ENCODE results near the gene BFAR. TPM values are rescaled to one million over a fixed set of nuclear protein-coding genes. Genes with fewer than 3 reads are reported as not detected.
A peak's percentile ranks its signal among the peaks of the same experiment; 100 is the strongest.

Gene BFAR
- total and polyA plus RNA-seq, 9 of the 15 experiments (the other 6 are each of a cell fraction or from before 2014, with no cell fraction given) = 45.0 to 82.6 (median 60.4) TPM

DNA sequence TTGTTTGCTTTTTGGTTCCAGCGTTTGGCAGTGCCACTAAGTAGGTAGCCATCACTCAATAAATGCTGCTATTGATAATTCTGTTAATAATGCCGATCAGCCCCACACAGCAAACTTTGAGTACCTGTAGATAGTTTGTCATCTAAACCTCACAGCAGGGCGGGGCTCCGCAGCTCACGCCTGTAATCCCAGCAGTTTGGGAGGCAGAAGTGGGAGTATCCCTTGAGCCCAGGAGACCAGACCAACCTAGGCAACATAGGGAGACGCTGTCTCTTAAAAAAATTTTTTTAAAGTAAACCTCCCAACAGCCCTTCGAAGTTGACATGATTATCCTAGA is 1.6 kb downstream of the BFAR start:
- WGBS (ENCODE audit: insufficient coverage, low coverage, missing lambda C conversion rate) = 32% methylated on average over 6 of the region's 7 CpGs
- in situ Hi-C loops (cut with MboI) (loop anchor here (25.0 kb wide), 1 partner anchor 1878 kb away; no protein-coding TSS in a partner anchor), intact Hi-C loops (cut with micrococcal nuclease) (no loop called here)
- BruUV-seq (replicated peaks) = no TSS peak
- H3K9ac ChIP-seq (ENCODE audit: insufficient read depth in 1 of 2, low read depth in 2 of 2, low read length in 2 of 2) = peak overlapping the region in 1 of 2 experiments; percentile 93; a peak in 2 of 4 replicates
- CTCF ChIA-PET (ENCODE audit: low intra/inter-chr PET ratio) = interaction anchor here (0.6 kb wide), 1 partner anchor 145 kb away, joined by 3 read pairs; no protein-coding TSS in a partner anchor
- DNase-seq (ENCODE audit: extremely low read depth in 1 of 4, low spot score in 3 of 4) = no peak
- FAIRE-seq = no peak
- POLR2A ChIA-PET = interaction anchor here (0.6 to 1.1 kb wide), 6 partner anchors 8 to 157 kb away, joined by 3 to 7 read pairs (median 4); no protein-coding TSS in a partner anchor
- peaks cover 39% of the 10 kb centered on the region for H3K36me3 ChIP-seq (ENCODE audit: control insufficient read depth, insufficient read depth, low read length)
- H3K27ac ChIP-seq (ENCODE audit: extremely low read depth, low read depth, low read length) = peak overlapping the region; percentile 2; the same call in 1 of the 3 replicates
- no peak overlapping the region for H2AFZ ChIP-seq (ENCODE audit: low read depth, low read length)
- H3K4me3 ChIP-seq = peak overlapping the region; percentile 87
- H3K4me2 ChIP-seq (ENCODE audit: insufficient read depth, low read length) = peak overlapping the region; percentile 88
- peaks cover 83% of the 10 kb centered on the region for H3K79me2 ChIP-seq (ENCODE audit: control insufficient read depth, insufficient read depth, low read length)
- TF ChIP-seq, protein P1, sequence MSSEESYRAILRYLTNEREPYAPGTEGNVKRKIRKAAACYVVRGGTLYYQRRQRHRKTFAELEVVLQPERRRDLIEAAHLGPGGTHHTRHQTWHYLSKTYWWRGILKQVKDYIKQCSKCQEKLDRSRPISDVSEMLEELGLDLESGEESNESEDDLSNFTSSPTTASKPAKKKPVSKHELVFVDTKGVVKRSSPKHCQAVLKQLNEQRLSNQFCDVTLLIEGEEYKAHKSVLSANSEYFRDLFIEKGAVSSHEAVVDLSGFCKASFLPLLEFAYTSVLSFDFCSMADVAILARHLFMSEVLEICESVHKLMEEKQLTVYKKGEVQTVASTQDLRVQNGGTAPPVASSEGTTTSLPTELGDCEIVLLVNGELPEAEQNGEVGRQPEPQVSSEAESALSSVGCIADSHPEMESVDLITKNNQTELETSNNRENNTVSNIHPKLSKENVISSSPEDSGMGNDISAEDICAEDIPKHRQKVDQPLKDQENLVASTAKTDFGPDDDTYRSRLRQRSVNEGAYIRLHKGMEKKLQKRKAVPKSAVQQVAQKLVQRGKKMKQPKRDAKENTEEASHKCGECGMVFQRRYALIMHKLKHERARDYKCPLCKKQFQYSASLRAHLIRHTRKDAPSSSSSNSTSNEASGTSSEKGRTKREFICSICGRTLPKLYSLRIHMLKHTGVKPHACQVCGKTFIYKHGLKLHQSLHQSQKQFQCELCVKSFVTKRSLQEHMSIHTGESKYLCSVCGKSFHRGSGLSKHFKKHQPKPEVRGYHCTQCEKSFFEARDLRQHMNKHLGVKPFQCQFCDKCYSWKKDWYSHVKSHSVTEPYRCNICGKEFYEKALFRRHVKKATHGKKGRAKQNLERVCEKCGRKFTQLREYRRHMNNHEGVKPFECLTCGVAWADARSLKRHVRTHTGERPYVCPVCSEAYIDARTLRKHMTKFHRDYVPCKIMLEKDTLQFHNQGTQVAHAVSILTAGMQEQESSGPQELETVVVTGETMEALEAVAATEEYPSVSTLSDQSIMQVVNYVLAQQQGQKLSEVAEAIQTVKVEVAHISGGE (CRISPR knock-in tag; IDR thresholded peaks at IDR 0.05) = 0 out of 6 replicates have a peak, but pooled peaks of 1 of the 3 experiments have one; percentile 19
- TF ChIP-seq, protein P2, sequence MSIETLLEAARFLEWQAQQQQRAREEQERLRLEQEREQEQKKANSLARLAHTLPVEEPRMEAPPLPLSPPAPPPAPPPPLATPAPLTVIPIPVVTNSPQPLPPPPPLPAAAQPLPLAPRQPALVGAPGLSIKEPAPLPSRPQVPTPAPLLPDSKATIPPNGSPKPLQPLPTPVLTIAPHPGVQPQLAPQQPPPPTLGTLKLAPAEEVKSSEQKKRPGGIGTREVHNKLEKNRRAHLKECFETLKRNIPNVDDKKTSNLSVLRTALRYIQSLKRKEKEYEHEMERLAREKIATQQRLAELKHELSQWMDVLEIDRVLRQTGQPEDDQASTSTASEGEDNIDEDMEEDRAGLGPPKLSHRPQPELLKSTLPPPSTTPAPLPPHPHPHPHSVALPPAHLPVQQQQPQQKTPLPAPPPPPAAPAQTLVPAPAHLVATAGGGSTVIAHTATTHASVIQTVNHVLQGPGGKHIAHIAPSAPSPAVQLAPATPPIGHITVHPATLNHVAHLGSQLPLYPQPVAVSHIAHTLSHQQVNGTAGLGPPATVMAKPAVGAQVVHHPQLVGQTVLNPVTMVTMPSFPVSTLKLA (conservative IDR thresholded peaks at IDR 0.05) = peak; percentile 12 to 46; a peak in 2 of 4 replicates
- no peak for TF ChIP-seq NR1H2 (CRISPR knock-in tag; IDR thresholded peaks at IDR 0.05)
- TF ChIP-seq HDAC2 (IDR thresholded peaks at IDR 0.05) = 0 out of 2 replicates have a peak, but pooled peaks have one; percentile 3
- TF ChIP-seq SREBF2 (CRISPR knock-in tag; IDR thresholded peaks at IDR 0.05) = no peak
- TF ChIP-seq, protein P3, sequence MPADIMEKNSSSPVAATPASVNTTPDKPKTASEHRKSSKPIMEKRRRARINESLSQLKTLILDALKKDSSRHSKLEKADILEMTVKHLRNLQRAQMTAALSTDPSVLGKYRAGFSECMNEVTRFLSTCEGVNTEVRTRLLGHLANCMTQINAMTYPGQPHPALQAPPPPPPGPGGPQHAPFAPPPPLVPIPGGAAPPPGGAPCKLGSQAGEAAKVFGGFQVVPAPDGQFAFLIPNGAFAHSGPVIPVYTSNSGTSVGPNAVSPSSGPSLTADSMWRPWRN (IDR thresholded peaks at IDR 0.05; ENCODE audit: low read depth) = no peak
- H3K9me1 ChIP-seq (ENCODE audit: control insufficient read depth, insufficient read depth, low read length) = peaks cover 3% of the 10 kb centered on the region
- no peak for ATAC-seq
- H3K27me3 ChIP-seq (ENCODE audit: control insufficient read depth in 2 of 2, insufficient read depth in 2 of 2, low read length in 2 of 2) = no peaks in the 10 kb centered on the region
- H4K20me1 ChIP-seq (replicated peaks; ENCODE audit: control insufficient read depth, insufficient read depth, low read length) = peaks cover 17% of the 10 kb centered on the region
- no peaks in the 10 kb centered on the region for H3K9me3 ChIP-seq (replicated peaks; ENCODE audit: control insufficient read depth, insufficient read depth, low read depth, low read length)
- peaks cover 20 to 32% of the 10 kb centered on the region in 2 experiments for H3K4me1 ChIP-seq (replicated peaks in 1 of 2; ENCODE audit: control insufficient read depth in 2 of 2, insufficient read depth in 2 of 2, low read length in 2 of 2)

All from K562 (cell line).